Fibroblast of skin of back (primary cell): Measurements from ENCODE around the gene CYB5R3. TPM values are rescaled to one million over a fixed set of nuclear protein-coding genes. Genes with fewer than 3 reads are reported as not detected.
A peak's percentile ranks its signal among the peaks of the same experiment; 100 is the strongest.

Source experiments
- DNase-seq: peaks from one replicate; pipeline ENCODE4 v3.0.0-alpha.2; 2013
- polyA plus RNA-seq, 2 experiments: library from polyadenylated mRNA; unstranded; fragments of 120-200 nt; gene quantifications; one replicate each; pipeline ENCODE4 v1.2.1, GENCODE V29; 2013; ENCODE audit not compliant: insufficient read length in 2 of 2

CYB5R3 gene
- 634 TPM for polyA plus RNA-seq (2013, experiment 1 of 2; ENCODE audit: insufficient read length)
- polyA plus RNA-seq (2013, experiment 2 of 2; ENCODE audit: insufficient read length), result 596 TPM

- peak; percentile 88 for DNase-seq
Observed at GRCh38 chr22:42649246-42650099, at the start of gene CYB5R3. TSS of gene CYB5R3 (minus strand) at chr22:42649392. CDS start at chr22:42649315, 77 bp downstream.

DNA sequence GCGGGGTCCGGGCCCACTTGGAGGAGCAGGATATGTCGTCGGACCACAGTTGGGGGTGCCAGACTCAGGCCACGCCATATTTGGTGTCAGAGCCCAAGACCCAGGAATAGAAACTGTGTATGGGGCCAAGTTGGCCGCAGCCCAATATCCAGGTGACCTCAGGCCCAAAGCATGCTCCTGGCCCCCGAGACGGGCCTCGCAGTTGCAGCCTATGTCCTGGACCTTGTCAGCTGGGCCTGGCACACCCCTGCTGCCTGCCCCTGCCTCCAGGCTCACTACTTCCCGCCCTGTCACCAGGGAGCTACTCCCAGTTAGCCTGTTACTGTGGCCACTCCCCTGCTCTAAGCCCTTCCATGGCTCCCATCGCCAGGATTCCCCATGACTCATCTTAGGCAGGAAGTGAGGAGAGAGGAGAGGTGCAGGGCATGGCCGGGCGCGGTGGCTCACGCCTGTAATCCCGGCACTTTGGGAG, 48.4 kb upstream of the CYB5R3 start:
- peak; percentile 84 for DNase-seq

- no peak for DNase-seq
Observed at GRCh38 chr22:42696331-42696967, 47.3 kb upstream of the CYB5R3 start.

- DNase-seq, result no peak
Observed at GRCh38 chr22:42695294-42695693, 46.1 kb upstream of the CYB5R3 start.

DNA sequence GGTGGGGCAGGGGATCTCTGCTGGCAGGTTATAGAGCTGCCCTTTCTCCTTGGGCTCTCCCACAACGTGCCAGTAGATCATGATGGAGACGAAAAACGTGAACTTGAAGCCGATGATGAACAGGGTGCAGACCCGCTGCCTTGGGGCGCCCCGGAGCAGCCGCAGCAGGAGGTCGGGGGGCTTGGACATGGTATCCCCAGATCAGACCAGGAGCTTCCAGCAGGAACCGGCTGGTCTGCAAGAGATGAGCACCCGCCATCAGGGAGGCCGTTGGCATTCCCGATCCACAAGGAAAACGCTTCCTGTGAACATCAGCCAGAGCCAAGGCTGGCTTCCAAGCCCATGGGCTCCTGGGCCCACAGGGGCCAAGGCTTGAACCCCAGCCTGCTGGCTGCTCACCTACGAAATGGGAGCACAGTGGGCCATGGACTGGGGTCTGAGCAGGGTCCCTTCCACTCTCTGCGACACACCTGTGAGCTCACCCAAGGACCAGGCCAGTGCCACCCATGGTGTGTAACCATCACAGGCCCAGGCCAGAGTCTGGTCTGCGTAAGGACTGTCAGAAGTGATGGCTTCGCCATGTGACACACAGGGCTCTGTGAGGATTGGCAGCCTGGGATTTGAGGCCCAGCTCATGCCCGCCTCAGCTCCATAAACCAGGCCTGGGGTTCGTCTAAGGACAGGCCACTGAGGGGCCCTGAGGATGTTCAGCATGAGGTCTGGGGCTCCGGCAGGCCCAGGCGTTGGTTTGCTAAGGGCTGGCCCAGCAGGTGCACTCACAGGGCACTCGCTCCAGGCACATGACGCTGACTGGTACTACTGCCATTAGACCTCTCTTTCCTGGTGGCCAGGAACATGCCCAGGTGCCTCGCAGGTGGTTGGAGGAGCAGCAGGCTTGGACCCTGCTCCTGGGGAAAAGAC, 44.8 kb upstream of the CYB5R3 start:
- no peak for DNase-seq

GRCh38 chr22:42693055-42693762, 44.0 kb upstream of the CYB5R3 start:
- no peak for DNase-seq

DNA sequence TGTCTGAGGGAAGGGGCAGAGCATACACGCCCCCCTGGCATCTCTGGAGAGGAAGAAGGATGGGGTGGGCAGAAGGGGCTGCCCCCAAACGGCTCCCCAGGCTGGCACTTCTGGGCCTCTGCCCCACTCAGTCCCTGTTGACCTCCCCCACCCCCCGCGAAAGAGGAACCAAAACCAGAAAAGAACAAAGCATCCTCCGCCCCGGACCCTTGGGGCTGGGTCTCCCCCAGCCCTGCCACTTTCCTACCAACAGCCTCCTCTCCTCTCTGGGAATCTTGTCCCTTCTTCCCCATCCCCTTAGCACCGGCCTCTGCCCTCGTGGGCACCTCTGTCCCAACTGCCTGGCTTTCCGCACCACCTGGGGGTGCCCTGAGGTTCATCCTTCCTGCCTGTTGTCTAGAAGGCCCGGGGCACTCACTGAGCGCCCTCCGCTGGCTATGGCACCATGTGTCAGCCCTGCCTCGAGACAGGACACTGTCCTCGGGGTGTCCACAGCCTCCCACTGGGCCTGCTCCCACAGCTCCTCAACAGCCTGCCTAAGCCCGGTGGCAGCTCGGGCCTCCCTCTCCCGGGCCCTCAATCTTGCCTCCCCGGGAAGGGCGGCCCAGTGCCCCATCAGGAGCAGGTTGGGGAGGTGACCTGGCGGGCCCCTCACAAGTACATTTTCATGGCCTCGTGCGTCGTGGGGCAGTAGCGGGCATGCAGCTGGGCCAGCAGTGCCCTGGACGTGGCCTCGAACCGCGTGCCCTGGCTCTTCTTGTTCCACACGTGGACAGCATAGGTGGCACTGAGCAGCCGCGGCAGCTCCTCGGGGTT, 43.3 kb upstream of the CYB5R3 start:
- no peak for DNase-seq

GRCh38 chr22:42691440-42691839, 42.2 kb upstream of the CYB5R3 start:
- DNase-seq, result no peak

DNA sequence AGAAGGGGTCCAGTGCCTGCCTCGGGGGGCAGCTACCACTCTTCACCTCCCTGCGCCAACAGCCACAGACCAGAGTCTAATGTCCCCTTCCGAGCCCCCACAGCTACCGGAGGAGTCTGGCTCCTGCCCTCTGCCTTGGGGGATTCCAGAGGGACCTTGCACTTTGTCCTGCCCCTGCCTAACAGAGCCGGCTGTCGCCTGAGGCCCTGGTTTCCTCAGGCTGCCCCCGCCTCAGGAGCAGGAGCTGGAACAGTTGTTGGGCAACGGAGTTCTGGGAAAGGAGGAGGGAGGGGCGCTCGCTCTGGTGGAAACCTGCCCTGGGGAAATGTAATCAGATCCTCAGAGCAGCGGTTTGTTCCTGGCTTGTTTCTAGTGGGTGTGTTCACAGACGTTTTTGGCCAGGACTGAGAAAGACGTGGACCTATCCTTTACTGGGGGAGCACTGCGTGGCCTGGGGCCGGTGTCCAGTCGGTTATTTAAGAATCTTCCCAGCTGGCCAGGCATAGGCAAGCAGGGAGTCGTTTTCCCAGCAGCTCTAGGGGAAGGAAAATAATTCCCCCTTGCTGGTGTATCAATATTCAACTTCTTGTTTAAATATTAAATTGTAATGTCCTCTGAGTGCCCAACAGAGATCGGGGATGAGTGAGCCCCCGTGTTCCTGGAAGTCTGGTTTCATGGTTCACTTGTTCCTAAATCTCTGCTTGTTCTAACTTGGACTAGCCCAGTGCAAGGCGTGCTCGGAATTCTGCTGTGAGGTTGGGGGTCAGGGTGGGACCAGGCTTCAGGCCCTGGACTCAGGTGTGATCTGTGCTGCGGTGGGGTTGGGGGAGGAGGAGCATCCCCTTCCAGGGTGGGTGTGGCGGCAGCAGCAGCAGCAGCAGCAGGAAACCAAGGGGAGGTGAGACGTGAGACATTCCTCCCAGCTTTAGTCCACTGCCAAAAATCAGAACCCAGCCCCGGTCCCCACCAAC, 39.3 kb upstream of the CYB5R3 start:
- peak; percentile 83 for DNase-seq

DNA sequence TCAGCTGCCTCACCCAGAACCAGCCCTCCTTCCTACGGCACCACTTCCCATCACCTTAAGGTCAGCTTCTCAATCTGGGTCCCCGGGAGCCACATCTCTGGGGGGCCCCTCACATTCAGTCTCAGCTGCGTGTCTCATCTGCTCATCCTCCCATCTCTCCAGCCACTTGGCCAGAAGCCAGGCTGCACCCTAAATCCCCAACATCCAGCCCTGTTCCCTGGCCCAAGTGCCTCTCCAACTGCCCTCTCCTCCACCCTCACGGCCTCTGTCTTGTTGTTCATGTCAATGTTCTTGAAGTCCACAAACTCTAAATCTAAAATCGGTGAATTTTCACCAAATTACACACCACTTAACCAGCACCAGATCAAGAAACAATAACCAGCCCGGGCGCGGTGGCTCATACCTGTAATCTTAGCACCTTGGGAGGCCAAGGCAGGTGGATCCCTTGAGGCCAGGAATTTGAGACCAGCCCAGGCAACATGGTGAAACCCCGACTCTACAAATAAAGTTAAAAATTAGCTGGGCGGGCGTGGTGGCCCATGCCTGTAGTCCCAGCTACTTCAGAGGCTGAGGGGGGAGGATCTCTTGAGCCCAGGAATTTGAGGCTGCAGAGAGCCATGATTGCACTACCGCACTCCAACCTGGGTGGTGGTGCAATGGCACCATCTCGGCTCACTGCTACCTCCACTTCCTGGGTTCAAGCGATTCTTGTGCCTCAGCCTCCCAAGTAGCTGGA, 37.7 kb upstream of the CYB5R3 start:
- DNase-seq, result no peak

DNA sequence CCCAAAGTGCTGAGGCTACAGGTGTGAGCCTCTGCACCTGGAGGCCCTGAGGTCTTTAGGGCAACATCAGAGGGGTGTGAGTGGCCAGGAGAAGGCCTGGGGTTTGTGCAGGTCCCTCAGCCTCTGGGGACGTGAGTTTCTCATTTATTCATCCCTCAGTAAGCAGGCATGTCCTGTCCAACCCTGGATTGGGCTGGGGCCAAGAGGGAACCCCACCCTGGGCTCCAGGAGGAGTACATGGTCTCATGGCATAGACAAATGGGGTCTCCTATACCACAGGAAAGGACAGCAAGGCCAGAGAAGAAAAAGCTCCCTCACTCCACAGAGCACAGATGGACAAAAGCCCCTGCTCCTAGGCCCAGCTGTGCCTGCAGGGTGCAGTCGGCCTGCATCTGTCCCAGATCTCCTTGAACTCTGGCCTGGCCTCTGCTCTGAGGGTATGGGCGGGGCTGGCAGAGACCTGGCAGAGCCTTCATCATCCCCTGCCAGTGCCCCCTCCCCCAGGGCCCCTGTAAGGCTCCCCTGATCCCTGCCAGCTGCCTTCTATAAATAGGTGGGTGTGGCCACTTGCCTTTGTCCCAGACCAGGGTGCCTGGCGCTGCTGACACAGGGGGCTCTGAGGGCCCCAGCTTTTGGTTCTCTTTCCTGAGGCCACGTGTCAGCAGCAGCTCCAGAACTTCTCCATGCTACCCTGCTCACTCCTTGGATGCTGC, 36.9 kb upstream of the CYB5R3 start:
- DNase-seq, result no peak

GRCh38 chr22:42684462-42685195, 35.4 kb upstream of the CYB5R3 start:
- DNase-seq, result no peak

GRCh38 chr22:42683578-42684283, 34.5 kb upstream of the CYB5R3 start:
- DNase-seq, result no peak

GRCh38 chr22:42682113-42682851, 33.1 kb upstream of the CYB5R3 start:
- no peak for DNase-seq

- DNase-seq, result peak; percentile 96
Observed at GRCh38 chr22:42680648-42681047, 31.5 kb upstream of the CYB5R3 start.

GRCh38 chr22:42679691-42680090, 30.5 kb upstream of the CYB5R3 start:
- DNase-seq, result no peak
